ENCODE results near the gene FEM1A. TPM values are rescaled to one million over a fixed set of nuclear protein-coding genes. Genes with fewer than 3 reads are reported as not detected.
"Not testable (repeated sequence)": the region's sequence is repeated elsewhere in the genome, so short reads cannot be mapped to it uniquely, and the experiment has no call there.

FEM1A gene
- total RNA-seq: 47.0 TPM
- long read RNA-seq, full-length matches to known transcripts: 161 of 161 reads
- long read RNA-seq, partial matches to known transcripts: 0 of 161 reads
- long read RNA-seq, other reads (novel, unspliced or antisense): 0 of 161 reads

DNA sequence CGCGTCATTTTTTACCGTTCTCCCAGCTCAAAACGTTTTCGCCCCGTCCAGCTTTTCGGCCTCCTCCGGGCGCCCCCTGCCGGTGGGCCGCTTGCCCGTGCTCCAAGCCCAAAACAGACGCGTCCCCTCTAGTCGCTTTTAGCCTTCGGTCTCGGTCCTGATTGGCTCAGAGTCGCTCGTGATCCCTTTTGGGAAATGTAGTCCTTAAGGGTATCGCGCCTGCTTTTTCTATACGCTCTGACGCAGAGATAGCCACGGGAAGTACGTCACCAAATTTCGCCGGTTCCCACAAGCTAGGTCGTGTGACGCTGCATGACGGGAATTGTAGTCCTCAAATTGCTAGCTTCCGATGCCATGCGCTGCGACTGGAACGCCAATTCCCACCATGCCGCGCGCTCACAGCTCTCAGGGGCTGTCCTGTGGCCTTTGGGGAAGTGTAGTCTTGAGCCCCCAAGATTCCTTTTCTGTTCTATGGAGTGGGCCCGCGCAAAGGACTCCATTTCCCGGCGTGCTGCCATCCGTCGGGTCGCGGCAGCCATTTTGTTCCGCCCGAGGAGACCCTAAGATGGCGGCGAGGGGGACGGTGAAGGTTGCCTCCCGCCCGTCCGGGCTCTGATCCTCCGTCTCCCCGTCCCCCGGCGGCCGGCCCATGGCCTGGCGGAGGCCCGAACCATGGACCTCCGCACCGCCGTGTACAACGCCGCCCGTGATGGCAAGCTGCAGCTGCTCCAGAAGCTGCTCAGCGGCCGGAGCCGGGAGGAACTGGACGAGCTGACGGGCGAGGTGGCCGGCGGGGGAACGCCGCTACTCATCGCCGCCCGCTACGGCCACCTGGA, at the start of gene FEM1A:
FEM1A (plus strand) TSS at position 552 of the 836 bp plus-strand sequence; CDS start at position 673, 121 bp downstream.
- DNase-seq (ENCODE audit: missing footprints) (peak; percentile 99), ATAC-seq (peak; percentile 99)
- intact Hi-C loops (cut with DNase I): loop anchor here (1.0 to 2.0 kb wide), 2 partner anchors 59 to 67 kb away; no protein-coding TSS in a partner anchor

- ATAC-seq: peak; percentile 45
Measured at GRCh38 chr19:4742723-4743646, 48.5 kb upstream of the FEM1A start.

GRCh38 chr19:4744451-4745174, 46.9 kb upstream of the FEM1A start:
- DNase-seq (ENCODE audit: missing footprints): no peak
- intact Hi-C loops (cut with DNase I): no loop called here

More at GRCh38 chr19:4742723-4743646, 48.5 kb upstream of the FEM1A start:
- intact Hi-C loops (cut with DNase I): no loop called here
- peak; percentile 45 for DNase-seq (ENCODE audit: missing footprints)

DNA sequence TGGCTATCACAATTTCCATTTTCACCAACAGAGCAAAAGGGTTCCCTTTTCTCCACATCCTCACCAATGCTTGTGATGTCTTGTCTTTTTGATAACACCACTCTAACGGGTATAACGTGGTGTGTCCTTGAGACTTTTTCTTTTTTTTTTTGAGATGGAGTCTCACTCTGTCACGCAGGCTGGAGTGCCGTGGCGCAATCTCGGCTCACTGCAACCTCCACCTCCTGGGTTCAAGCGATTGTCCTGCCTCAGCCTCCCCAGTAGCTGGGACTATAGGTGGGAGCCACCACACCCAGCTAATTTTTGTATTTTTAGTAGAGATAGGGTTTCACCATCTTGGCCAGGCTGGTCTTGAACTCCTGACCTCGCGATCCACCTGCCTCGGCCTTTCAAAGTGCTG, 46.4 kb upstream of the FEM1A start:
- ATAC-seq; DNase-seq (ENCODE audit: missing footprints); intact Hi-C loops (cut with DNase I): not testable (repeated sequence)

More at GRCh38 chr19:4744451-4745174, 46.9 kb upstream of the FEM1A start:
- peak; percentile 89 for ATAC-seq

- no peak for DNase-seq (ENCODE audit: missing footprints)
- intact Hi-C loops (cut with DNase I): no loop called here
- ATAC-seq: no peak
Measured at GRCh38 chr19:4745986-4746385, 45.5 kb upstream of the FEM1A start.

GRCh38 chr19:4748185-4748584, 43.3 kb upstream of the FEM1A start:
- ATAC-seq (no peak), DNase-seq (ENCODE audit: missing footprints) (no peak)
- intact Hi-C loops (cut with DNase I): no loop called here

DNA sequence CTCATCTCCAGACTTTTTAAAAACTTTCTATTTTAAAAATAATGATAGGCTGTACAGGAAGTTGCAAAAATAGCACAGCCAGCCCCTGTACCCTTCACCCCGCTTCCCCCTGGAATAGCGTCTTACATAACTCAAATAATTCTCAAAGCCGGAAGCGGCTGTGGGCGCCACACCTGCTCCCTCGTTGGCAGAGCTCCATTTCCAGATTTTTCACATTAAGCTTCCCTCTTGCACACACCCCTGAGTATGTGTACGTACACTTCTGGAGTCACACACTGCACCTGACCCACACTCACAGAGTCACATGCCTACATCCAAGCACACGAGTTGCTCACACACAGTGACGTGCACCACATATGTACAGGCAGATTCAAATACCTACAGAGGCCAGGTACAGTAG, 42.9 kb upstream of the FEM1A start:
- DNase-seq (ENCODE audit: missing footprints): no peak
- intact Hi-C loops (cut with DNase I): no loop called here
- ATAC-seq: no peak

GRCh38 chr19:4749870-4750590, 41.5 kb upstream of the FEM1A start:
- no peak for ATAC-seq
- no peak for DNase-seq (ENCODE audit: missing footprints)
- intact Hi-C loops (cut with DNase I): no loop called here

GRCh38 chr19:4754248-4754647, 37.3 kb upstream of the FEM1A start:
- DNase-seq (ENCODE audit: missing footprints): no peak
- ATAC-seq: no peak
- intact Hi-C loops (cut with DNase I): no loop called here

DNA sequence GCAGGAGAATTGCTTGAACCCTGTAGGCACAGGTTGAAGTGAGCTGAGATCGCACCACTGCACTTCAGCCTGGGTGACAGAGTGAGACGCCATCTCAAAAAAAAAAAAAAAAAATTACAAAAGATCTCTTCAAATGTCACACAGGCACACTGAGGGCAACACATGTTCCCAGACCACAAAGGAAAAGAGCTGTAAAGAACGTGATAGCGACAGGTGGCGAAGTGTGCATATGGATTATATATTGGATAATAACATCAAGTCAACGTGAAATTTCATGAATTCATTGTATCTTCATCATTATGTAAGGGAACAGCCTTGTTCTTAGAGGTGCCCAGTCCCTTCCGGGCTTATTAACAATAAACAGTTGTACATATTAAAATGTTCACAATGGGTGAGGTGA, 36.1 kb upstream of the FEM1A start:
- DNase-seq (ENCODE audit: missing footprints): no peak
- intact Hi-C loops (cut with DNase I): no loop called here
- no peak for ATAC-seq

DNA sequence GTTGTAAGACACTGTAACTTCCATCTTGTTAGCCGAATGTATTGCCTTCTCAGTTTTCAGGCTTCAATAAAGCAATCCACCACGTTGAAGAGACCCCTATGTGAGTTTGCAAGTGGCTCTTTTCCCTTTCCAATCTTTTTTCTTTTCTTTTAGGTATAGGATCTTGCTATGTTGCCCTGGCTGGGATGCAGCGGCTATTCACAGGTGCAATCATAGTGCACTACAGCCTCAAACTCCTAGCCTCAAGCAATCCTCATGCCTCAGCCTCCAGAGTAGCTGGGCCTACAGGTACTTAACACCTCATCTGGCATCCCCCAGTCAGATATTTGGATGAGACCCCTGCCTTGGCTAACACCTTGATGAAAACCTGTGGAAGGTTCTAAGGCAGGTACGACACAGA, 33.5 kb upstream of the FEM1A start:
- DNase-seq (ENCODE audit: missing footprints) (no peak), ATAC-seq (no peak)
- intact Hi-C loops (cut with DNase I): no loop called here

DNA sequence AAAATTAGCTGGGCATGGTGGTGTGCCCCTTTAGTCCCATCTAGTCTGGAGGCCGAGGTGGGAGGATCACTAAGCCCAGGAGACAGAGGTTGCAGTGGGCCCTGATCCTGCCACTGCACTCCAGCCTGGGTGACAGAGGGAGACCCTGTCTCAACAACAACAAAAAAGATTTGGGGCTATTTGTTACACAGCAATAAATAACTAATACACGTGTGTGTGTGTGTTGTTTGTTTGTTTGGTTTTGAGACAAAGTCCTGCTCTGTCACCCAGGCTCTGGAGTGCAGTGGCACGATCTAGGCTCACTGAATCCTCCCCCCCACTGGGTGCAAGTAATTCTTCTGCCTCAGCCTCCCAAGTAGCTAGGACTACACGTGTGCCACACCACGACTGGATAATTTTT, 32.9 kb upstream of the FEM1A start:
- ATAC-seq (no peak), DNase-seq (ENCODE audit: missing footprints) (no peak)
- intact Hi-C loops (cut with DNase I): no loop called here

GRCh38 chr19:4759388-4760284, 31.9 kb upstream of the FEM1A start:
- intact Hi-C loops (cut with DNase I): no loop called here
- DNase-seq (ENCODE audit: missing footprints) (peak; percentile 96), ATAC-seq (peak; percentile 96)

- intact Hi-C loops (cut with DNase I): no loop called here
- ATAC-seq (no peak), DNase-seq (ENCODE audit: missing footprints) (no peak)
Measured at GRCh38 chr19:4760285-4760650, 31.3 kb upstream of the FEM1A start.

DNA sequence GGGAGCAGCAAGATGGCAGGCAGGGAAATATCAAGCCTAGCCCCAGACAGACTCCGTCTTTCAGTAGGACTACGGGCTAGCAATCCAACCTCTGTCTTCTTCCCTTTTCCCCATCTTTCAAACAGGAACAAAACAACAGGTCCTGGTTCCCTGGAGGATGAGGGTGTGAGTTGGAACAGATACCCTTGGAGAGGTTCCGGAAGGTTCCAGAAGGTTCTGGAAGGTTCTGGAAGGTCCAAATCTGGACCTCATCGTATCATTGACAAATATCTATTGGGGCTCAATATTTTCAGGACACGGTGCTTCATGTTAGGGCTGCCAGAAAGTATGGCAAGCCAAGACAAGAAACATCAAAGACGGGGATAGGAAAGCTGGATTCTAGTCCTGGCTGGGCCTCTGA, 28.5 kb upstream of the FEM1A start:
- intact Hi-C loops (cut with DNase I): no loop called here
- DNase-seq (ENCODE audit: missing footprints) (no peak), ATAC-seq (no peak)

- no peak for ATAC-seq
- intact Hi-C loops (cut with DNase I): no loop called here
- no peak for DNase-seq (ENCODE audit: missing footprints)
Measured at GRCh38 chr19:4764393-4764660, 27.2 kb upstream of the FEM1A start.

- DNase-seq (ENCODE audit: missing footprints): no peak
- intact Hi-C loops (cut with DNase I): no loop called here
Measured at GRCh38 chr19:4768934-4769777, 22.4 kb upstream of the FEM1A start.

More at GRCh38 chr19:4768934-4769777, 22.4 kb upstream of the FEM1A start:
- ATAC-seq: peak; percentile 81
